Activated B cell treated with CpG ODN at 0.5 μM for 24 hours (primary cell): Measurements from ENCODE around the gene DGKI. TPM values are rescaled to one million over a fixed set of nuclear protein-coding genes. Genes with fewer than 3 reads are reported as not detected.

ENCODE experiments used
- ATAC-seq: fragments of 200-7000 bp; cut with Tn5 transposase; one replicate; pipeline ENCODE4 v1.10.0; 2021; ENCODE audit warnings: low read depth, mild to moderate bottlenecking, moderate library complexity
- CTCF ChIA-PET: fragments of 350-600 bp; sonication (Branson Sonifier 250); formaldehyde crosslinking; loops from one replicate; lab custom pipeline; 2021; ENCODE audit warnings: antibody characterized with exemption; lab: Charles Lee
- POLR2A ChIA-PET: fragments of 350-600 bp; sonication (Branson Sonifier 250); formaldehyde crosslinking; loops from one replicate; lab custom pipeline; 2021; ENCODE audit warnings: antibody characterized with exemption; lab: Charles Lee
- DNase-seq: peaks from one replicate; pipeline ENCODE4 v3.0.0; 2022
- H3K27ac Mint-ChIP-seq: one replicate; pipeline ENCODE4 v1.8.0; 2020; ENCODE audit warnings: mixed read lengths
- H3K27me3 Mint-ChIP-seq: one replicate; pipeline ENCODE4 v1.8.0; 2021; ENCODE audit warnings: mixed read lengths
- H3K36me3 Mint-ChIP-seq: one replicate; pipeline ENCODE4 v1.8.0; 2021; ENCODE audit warnings: low read depth, mixed read lengths
- H3K4me1 Mint-ChIP-seq: one replicate; pipeline ENCODE4 v1.8.0; 2021; ENCODE audit warnings: mixed read lengths
- H3K4me3 Mint-ChIP-seq: one replicate; pipeline ENCODE4 v1.8.0; 2020; ENCODE audit warnings: mild to moderate bottlenecking, mixed read lengths
- H3K9me3 Mint-ChIP-seq: one replicate; pipeline ENCODE4 v1.8.0; 2020; ENCODE audit warnings: mixed read lengths
- CTCF ChIP-seq: fragments of 200-600 bp; IDR thresholded peaks from one replicate; pipeline ENCODE4 v1.8.0; 2022; ENCODE audit warnings: antibody characterized with exemption, mild to moderate bottlenecking
- intact Hi-C: fragments of 100-400 bp; cut with micrococcal nuclease; formaldehyde crosslinking; loops from one replicate; pipeline ENCODE4 v1.15.1; 2024
- total RNA-seq: library from RNA; stranded (reverse); gene quantifications from 2 replicates; pipeline ENCODE4 v1.2.3, GENCODE V29; 2022

Gene DGKI
- total RNA-seq, 1 donor from 2014 or later: not detected

- Mint-ChIP-seq H3K4me3 (no peak overlapping the region), H3K27ac (no peak overlapping the region), H3K4me1 (no peaks in the 10 kb centered on the region), H3K9me3 (no peaks in the 10 kb centered on the region), H3K27me3 (peaks cover 2% of the 10 kb centered on the region), H3K36me3 (no peaks in the 10 kb centered on the region)
- intact Hi-C loops: no loop called here
- CTCF ChIA-PET: no interaction called here
- DNase-seq (no peak), ATAC-seq (no peak)
- TF ChIP-seq CTCF: no peak
- POLR2A ChIA-PET: no interaction called here
Observed at GRCh38 chr7:137613006-137613525, 233.7 kb downstream of the DGKI start.

DNA sequence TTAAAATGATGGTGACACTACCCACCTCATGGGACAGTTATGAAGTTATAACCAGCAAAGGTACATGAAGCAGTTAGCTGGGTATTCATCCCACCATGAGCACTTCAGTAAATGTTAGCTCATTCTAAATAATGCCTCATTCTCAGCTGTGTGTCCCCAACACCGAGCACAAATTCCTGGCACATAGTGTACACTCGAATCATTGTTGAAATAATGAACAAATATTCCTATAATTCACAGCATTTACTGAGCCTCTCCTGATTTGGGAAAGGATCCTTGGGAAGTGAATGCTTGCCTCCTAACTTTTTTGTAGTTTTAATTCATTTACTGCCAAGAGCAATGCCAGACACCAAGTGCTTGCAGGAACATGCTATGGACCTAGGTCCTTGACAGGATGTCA lies 235.2 kb downstream of the DGKI start:
- intact Hi-C loops: no loop called here
- H3K27ac Mint-ChIP-seq: no peak overlapping the region
- no peaks in the 10 kb centered on the region for H3K9me3 Mint-ChIP-seq
- peaks cover 2% of the 10 kb centered on the region for H3K27me3 Mint-ChIP-seq
- no peak for TF ChIP-seq CTCF
- ATAC-seq (no peak), DNase-seq (no peak)
- H3K36me3 Mint-ChIP-seq: no peaks in the 10 kb centered on the region
- no peak overlapping the region for H3K4me3 Mint-ChIP-seq
- POLR2A ChIA-PET: no interaction called here
- CTCF ChIA-PET: no interaction called here
- no peaks in the 10 kb centered on the region for H3K4me1 Mint-ChIP-seq

GRCh38 chr7:137609500-137609899 lies 237.3 kb downstream of the DGKI start:
- DNase-seq (no peak), ATAC-seq (no peak)
- Mint-ChIP-seq H3K27me3 (no peaks in the 10 kb centered on the region), H3K4me1 (no peaks in the 10 kb centered on the region), H3K4me3 (no peak overlapping the region), H3K9me3 (no peaks in the 10 kb centered on the region), H3K36me3 (no peaks in the 10 kb centered on the region), H3K27ac (no peak overlapping the region)
- ChIA-PET CTCF (no interaction called here), POLR2A (no interaction called here)
- TF ChIP-seq CTCF: no peak
- intact Hi-C loops: no loop called here

DNA sequence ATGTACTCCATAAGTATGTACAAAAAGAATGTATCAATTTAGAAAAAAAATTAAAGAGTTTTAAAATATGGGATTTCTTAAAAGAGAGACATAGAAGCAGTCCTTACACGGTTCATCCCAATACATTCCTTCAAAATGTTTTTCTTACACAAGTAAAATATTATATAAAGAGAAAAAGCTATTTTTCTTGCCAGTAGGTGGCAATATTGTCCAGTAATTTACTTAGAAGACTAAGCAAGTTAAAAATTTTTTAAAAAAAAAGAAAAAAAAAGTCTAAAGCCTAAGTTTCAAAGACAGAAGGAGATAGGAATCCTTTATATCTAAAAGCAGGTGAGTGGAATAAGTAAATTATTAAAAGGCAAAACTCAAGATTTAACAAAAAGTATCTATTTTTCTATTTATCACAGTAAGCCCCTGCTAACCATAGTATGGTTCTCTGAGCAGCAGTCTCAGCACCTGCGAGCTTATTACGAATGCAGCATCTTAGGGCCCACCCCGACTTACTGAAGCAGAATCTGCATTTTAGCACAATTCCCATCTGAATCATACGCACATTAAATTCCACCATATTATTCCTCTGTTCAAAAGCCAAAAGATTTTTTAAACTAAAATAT lies 240.6 kb downstream of the DGKI start:
- no peak for TF ChIP-seq CTCF
- H3K9me3 Mint-ChIP-seq: no peaks in the 10 kb centered on the region
- H3K4me3 Mint-ChIP-seq: no peak overlapping the region
- intact Hi-C loops: loop anchor here (1.0 kb wide), 2 partner anchors 293 to 403 kb away; no protein-coding TSS in a partner anchor
- DNase-seq: no peak
- H3K27ac Mint-ChIP-seq: no peak overlapping the region
- ATAC-seq: no peak
- no peaks in the 10 kb centered on the region for H3K27me3 Mint-ChIP-seq
- no peaks in the 10 kb centered on the region for H3K36me3 Mint-ChIP-seq
- H3K4me1 Mint-ChIP-seq: no peaks in the 10 kb centered on the region
- CTCF ChIA-PET: interaction anchor here (0.7 to 1.2 kb wide), 4 partner anchors 20 to 1867 kb away, joined by 3 to 4 read pairs (median 3); no protein-coding TSS in a partner anchor
- POLR2A ChIA-PET: no interaction called here

- no peak overlapping the region for H3K4me3 Mint-ChIP-seq
- ChIA-PET CTCF (no interaction called here), POLR2A (no interaction called here)
- no peaks in the 10 kb centered on the region for H3K9me3 Mint-ChIP-seq
- no peak for TF ChIP-seq CTCF
- H3K27ac Mint-ChIP-seq: no peak overlapping the region
- H3K4me1 Mint-ChIP-seq: no peaks in the 10 kb centered on the region
- no peaks in the 10 kb centered on the region for H3K36me3 Mint-ChIP-seq
- no peaks in the 10 kb centered on the region for H3K27me3 Mint-ChIP-seq
- DNase-seq (no peak), ATAC-seq (no peak)
- intact Hi-C loops: no loop called here
Observed at GRCh38 chr7:137603043-137603442, 243.7 kb downstream of the DGKI start.
